ENCODE measurements around the gene CST3. TPM values are rescaled to one million over a fixed set of nuclear protein-coding genes. Genes with fewer than 3 reads are reported as not detected.
"Not testable (repeated sequence)": the region's sequence is repeated elsewhere in the genome, so short reads cannot be mapped to it uniquely, and the experiment has no call there.

The CST3 gene
- polyA plus RNA-seq, 5 donors: 128 to 220 (median 157) TPM

- DNase-seq: no peak
Measured at GRCh38 chr20:23629542-23630391, 8.0 kb downstream of the CST3 start.

GRCh38 chr20:23629017-23629541 lies 8.7 kb downstream of the CST3 start:
- no peak for DNase-seq

DNA sequence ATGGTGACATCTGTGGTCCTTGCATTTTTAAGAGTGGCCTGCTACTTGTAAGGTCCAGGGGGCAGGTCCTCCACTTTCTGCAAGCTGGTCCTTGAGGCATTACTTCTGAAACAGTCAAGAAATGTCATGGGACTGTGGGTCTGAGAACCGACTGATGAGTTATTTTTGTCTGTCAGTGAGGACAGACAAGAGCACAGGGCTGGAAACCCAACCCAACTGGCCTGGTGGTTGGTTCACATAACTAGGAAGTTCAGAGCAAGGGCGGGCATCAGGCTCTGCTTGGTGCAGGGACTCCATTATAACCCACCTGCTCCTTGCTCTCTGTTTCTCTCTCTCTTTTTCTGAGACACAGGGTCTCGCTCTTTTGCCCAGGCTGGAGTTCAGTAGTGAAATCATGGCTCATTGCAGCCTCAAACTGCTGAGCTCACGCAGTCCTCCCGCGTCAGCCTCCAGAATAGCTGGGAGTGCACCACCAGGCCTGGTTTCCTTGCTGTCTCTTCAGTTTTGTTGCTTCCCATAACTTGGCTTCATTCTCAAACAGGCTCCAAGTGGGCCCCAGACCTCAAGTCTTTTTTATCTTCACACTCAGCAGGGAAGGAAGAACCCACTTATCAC lies 9.2 kb downstream of the CST3 start:
- DNase-seq: no peak

GRCh38 chr20:23627501-23627900 lies 10.3 kb downstream of the CST3 start:
- no peak for DNase-seq

GRCh38 chr20:23626040-23626620 lies 11.6 kb downstream of the CST3 start:
- no peak for DNase-seq

GRCh38 chr20:23625236-23625964 lies 12.4 kb downstream of the CST3 start:
- no peak for DNase-seq

DNA sequence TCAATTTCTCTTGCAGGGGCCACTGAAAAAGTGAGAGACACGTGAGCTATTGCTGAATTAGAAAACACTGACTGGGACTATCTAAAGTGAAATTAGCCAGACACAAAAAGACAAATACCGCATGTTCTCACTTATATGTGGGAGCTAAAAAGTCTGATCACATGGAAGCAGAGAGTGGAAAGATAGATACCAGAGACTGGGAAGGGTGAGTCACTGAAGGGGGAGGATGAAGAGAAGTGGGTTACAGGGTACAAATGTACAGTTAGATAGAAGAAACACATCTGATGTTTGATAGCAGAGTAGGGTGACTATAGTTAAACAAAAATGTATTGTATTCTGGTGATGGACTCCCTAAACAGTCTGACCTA lies 13.4 kb downstream of the CST3 start:
- DNase-seq: no peak

- no peak for DNase-seq
Measured at GRCh38 chr20:23623666-23624323, 14.0 kb downstream of the CST3 start.

GRCh38 chr20:23622839-23623343 lies 14.9 kb downstream of the CST3 start:
- DNase-seq: no peak

DNA sequence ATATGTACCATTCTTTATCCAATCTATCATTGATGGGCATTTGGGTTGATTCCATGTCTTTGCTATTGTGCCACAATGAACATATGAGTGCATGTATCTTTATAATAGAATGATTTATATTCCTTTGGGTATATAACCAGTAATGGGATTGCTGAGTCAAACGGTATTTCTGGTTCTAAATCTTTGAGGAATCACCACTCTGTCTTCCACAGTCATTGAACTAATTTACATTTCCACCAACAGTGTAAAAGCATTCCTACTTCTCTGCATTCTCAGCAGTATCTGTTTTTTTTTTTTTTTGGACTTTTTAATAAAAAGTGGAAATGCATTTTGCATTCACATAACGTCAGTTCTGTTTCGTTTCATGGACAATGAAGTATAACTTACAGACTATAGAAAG lies 15.4 kb downstream of the CST3 start:
- DNase-seq: not testable (repeated sequence)

- not testable (repeated sequence) for DNase-seq
Measured at GRCh38 chr20:23620670-23621386, 16.9 kb downstream of the CST3 start.

DNA sequence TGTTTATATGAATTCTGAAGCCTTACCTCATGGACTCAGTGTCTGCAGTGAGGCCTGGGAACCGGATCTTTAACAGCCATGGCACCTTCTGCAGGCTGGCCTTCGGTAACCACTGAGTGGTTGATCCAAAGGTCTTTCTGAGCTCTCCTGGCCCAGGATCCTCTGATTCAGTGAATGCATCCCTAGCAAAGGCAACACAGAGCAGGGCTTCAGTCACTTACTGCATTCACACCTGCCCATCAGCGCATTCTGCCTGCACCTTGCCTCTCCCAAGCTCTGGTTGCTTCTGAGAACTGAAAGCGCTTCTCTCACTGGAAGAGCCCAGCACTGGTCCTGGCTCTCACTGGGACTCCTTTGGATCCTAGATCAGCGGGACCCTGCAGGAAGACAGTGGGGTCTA lies 23.6 kb downstream of the CST3 start:
- DNase-seq: no peak

DNA sequence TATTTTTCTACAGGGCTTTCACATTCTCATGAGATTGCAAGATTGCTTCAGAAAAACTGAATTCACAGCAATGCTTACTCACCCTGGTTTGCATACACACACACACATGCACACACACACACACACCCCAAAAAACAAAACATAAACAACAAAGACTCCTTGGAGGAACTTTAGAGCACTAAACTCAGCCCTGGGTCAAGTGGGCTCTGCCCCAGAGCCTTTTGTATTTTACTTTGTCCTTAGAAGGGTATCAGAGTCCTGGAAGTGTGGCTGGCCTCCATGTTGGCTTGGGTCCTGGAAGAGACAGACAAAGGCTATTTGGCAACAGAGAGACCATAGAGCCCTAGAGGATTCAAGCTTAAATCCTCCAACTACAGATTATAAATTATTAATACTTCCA lies 24.1 kb downstream of the CST3 start:
- no peak for DNase-seq

GRCh38 chr20:23612396-23612795 lies 25.4 kb downstream of the CST3 start:
- no peak for DNase-seq

GRCh38 chr20:23609486-23610109 lies 28.2 kb downstream of the CST3 start:
- DNase-seq: no peak

DNA sequence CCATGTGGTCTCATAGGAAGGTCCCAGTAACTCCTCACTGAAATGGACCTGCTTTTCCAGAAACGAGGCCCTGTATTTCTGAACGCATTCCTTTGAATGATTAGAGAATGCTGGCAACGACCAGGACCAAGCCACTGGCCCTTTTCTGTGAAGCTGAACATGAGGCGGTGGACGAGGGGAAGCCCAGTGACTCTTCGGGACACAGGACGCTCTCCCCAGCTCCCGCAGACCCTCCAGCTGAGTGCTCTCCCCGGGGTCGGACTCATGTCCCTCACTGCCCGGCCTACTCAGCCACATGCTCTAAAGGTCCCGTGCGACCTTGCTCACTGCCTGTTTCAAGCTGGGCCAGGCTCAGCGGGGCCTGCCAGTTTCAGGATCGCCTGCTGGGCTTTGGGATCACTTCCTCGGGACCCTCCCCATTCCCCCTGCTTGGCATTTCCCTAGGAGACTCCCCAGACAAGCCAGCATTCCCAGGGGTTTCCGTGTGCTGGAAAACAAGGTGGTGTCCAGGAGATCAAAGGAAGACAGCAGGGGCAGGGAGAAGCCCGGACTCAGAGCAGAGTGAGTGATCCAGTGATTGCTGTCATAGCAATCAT lies 29.4 kb downstream of the CST3 start:
- DNase-seq: no peak

DNA sequence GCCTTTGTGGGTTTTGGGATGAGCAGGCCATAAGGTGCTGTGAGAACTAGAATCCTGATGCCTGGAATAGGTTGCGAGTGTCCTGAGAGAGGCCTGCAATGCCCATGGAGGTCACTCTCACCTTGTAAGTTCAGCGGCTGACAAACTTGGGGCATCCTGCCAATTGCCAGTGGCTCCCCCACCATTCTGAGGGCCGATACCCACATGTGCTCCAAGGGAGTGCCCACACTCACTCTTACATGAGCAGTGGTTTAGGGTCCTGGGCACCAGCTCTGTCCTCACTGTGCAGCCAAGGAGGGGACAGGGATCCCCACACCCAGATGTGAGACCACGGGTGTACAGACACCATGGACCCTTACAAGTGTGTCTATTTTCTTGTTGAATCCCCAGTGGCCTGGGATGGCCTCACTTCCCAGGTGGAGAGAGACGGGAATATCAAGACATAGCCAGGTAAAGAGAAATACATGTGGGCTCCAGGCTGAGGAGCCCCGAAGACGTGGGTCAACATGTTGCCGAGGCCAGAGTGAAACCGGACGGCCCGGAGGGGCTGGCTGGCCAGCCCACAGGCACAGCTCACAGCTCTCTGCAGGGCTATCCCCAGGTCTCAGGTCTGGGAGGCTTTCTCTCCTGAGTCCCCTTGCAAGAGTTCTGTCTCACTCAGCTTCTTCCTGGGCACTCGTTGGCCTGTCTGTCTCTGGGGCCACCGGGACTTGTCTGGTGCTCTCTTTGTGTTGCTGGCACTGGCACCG lies 30.1 kb downstream of the CST3 start:
- DNase-seq: no peak

DNA sequence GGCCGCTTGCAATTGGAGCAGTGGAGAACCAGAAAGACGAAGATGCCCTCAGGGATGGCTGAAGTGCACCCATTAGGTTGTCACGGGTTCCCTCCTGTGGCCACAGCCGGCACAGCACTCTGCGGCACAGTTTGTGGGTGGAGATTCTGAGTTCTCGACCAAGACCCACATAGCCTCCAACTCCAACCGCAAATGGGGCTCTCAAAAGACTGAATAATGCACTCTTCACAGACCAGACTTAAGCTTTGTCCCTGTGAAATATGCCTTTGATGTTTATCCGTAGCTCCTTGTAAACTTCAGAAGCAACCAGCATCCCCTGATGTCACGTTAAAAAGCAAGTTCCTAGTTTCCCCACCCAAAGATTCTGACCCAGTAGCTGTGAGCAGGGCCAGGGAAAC lies 31.1 kb downstream of the CST3 start:
- DNase-seq: peak; percentile 30 to 55

Data from right lung (tissue), 5 donors.